GM19193 (cell line): ENCODE results near the gene CAMK1D.

Experiments
- POLR2A ChIP-seq: IDR thresholded peaks from 4 replicates; pipeline ENCODE4 v1.6.1; 2011; ENCODE audit not compliant: insufficient read depth, insufficient read length; ENCODE audit errors: extremely low read depth

Gene CAMK1D

GRCh38 chr10:12479924-12480323 lies 130.6 kb downstream of the CAMK1D start:
- TF ChIP-seq POLR2A = no peak

DNA sequence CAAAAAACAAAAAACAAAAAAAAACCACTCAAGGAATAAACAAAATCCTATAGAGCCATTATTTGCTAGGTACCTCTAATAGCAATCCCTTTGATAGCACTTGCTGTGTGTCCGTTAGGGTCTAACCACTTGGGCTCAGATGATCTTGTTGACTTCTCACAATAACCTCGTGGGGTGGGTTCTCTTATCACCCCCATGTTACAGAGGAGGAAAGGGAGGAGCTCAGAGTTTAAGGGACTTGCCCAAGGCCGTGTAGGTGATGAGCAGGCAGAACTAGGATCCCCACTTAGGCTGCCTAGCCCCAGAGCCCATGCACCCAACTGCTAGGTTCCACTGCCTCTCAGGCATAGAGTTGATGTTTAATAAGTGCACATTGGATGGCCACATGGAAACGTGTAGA lies 131.1 kb downstream of the CAMK1D start:
- TF ChIP-seq POLR2A = no peak

DNA sequence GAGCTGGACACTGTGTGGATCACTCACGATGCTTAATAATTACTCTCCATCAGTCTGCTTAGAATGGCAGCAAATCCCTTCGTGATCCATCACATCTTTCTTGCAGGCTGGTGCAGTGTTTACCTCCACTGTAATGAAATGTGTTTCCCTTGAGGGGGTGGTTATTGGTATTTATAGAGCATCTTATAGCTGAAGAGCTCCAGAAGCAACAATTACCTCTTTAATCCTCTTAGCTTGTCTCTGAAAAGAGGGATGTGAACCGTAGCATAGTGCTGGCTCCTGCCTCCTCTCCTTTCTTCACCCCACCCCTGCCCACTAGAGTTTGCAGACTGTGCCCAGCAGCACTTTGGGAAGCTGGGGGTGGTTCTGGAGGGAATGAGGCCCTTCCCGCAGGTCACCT lies 132.6 kb downstream of the CAMK1D start:
- no peak for TF ChIP-seq POLR2A

DNA sequence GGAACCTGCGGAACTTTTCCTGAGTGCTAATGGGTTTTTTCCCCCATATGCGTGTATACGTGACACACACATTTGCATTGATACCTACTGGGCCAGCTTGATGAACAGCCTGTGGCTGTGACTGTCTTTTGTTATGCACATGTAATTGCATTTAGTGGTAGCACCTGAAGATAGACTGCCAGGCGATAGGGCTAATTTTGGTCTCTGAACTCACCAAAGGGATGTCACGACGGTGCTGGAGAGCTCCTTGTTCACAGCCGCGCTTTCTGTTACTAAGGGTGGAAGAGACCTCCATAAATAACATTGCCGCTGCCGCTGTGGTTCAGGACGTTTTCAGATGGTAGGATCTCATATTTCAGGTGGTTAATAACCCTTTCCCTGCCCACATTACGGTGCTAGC lies 133.2 kb downstream of the CAMK1D start:
- TF ChIP-seq POLR2A = no peak

DNA sequence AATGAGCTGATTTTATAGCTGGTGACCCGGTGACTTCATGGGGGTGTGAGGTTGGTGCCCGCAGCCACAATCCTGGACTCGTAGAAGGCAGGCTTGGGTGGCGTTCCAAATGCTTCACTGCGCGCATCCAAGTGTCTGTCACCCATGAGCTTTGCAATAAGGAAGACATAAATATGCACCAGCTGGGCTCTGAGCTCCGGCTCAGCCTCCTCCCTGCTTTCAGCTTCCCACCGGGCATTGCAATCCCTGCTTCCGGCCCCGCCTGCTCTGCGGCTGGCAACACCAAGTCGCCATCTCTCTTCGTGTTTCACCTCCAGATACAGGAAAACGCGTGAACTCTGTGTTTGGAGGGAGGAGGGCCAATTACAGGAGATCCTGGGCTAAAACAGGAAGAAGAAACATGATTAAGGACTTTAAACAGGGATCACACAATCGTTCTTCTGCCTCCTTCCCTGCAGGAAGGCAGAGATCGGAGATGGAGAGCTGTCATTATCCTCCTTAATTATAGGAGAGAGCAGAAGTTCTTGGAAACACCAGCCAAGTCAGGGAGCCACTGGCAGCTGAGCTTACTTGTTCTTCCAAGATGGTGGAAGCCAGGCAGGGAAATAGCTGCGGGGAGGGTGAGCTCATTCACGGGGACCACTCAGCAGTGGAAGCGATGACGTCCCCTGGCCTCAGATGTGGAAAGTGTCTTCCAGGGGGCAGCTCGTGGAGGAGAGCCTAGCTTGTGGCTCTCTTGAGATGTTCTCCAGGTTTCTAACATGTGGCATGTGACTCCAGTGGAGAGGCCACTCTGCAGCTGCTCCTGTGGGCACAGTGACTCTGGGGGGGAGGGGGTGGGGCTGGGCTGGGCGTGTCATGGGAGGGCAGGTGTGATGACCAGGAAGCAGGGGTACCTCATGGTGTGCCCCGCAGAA lies 134.9 kb downstream of the CAMK1D start:
- TF ChIP-seq POLR2A = no peak

GRCh38 chr10:12484941-12485805 lies 135.8 kb downstream of the CAMK1D start:
- peak; percentile 38 for TF ChIP-seq POLR2A

DNA sequence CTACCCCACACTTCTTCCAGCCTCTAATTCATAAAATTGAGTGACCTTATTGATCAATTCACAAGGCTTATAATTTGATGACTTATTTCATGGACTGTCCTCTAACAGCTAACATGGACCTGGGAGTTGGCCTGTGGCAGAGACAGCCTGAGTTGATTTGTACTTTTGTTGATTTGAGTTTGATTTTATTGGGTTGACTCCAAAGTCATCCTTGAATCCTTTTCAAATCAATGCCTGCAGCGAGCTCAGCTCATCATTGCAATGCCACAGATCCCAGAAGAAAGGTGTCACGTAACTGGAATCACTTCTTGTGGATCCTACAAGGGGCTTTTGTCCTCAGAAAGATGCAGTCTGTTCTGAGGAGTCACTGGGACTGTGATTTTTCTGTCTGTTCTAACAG lies 138.0 kb downstream of the CAMK1D start:
- no peak for TF ChIP-seq POLR2A

DNA sequence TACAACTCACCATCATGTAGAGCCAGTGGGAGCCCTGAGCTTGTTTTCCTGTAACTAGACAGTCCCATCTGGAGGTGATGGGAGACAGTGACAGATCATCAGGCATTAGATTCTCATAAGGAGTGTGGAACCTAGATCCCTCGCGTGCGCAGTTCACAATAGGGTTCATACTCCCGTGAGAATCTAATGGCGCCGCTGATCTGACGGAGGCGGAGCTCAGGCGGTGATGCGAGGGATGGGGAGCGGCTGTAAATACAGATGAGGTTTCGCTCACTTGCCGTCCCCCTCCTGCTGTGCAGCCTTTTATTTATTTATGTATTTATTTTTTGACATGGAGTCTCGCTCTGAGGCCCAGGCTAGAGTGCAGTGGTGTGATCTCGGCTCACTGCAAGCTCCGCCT lies 139.3 kb downstream of the CAMK1D start:
- TF ChIP-seq POLR2A = no peak

GRCh38 chr10:12489357-12489756 lies 140.0 kb downstream of the CAMK1D start:
- no peak for TF ChIP-seq POLR2A

- no peak for TF ChIP-seq POLR2A
Observed at GRCh38 chr10:12489806-12490205, 140.5 kb downstream of the CAMK1D start.

DNA sequence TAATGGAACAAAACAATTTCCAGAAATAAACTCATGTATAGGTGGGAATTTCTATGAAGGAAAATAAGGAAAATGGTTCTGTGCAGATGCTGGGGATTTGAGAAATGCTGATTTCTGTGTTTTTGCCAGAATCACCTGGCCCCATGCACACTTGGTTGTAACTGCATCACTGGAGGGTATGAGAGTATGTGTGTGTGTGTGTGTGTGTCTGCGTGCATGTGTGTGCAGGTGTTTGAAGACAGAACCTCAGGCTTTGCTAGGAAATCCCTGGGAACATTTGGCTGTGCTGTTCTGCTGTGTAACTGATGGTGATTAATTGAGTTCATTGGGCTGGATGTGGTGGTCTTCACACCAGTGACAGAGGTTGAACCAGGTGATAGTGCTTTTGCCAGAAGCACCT lies 141.6 kb downstream of the CAMK1D start:
- TF ChIP-seq POLR2A = no peak

DNA sequence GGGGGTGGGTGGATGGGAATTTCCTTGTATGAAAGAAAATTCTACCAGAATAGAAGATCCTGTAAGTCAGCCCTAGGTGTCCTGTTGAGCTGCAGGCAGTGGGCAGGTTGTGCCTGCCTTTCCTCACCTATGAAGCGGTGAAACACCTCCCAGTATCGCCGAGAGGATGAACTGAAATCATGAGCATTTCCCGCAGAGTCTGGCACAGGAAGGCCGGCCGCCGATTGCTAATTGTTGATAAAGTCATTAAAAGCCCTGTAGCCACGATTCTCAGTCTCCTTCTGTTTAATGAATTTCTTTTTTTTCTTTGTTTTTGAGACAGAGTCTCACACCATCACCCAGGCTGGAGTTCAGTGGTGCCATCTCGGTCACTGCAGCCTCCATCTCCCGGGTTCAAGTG lies 142.1 kb downstream of the CAMK1D start:
- TF ChIP-seq POLR2A = no peak

GRCh38 chr10:12492016-12492415 lies 142.7 kb downstream of the CAMK1D start:
- no peak for TF ChIP-seq POLR2A

DNA sequence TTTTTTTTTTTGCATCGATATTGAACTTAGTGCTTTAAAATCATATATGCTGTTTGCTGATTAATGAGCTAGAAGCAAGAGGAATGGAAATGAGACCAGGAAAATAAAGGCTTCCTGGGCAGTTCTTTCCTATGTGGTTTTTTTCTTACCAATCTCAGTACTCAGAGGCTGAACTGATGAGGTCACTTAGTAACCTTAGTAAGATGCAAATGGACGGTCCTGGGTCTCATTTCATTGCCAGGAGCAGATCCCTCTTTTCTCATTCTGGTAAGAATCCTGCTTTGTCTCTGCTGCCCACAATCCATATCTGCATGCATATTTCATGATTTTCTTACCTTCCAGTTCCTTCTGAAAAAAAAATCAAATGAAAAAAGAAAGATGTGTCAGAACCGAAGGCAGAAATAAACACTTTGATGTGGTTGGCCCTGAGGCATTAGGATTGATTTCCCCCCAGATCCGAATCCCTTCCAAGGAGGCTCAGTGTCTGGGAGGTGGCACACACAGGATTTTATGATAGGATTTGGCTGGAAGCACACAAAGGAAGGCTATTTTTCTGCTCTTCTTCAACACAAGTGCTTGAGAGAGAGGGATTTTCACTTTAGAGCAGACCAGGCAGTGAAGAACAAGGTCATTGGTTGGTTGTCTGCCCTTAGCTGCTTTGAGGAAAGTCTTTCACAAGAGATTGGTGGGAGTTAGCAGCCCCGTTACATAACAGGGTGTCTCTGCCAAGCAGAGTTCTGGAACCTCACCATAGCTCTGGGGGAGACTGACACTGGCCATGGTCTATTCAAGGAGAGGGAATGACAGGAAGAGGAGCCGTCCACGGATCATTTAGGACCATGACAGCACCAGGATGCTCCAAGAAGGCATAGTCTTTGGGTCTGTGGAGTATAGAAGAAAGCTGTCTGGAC lies 150.0 kb downstream of the CAMK1D start:
- TF ChIP-seq POLR2A = no peak
